ENCODE data around the gene SIAH2.

- TF ChIP-seq POLR2A (IDR thresholded peaks at IDR 0.05; ENCODE audit: low read depth, low read length) (no peak), POLR2AphosphoS5 (IDR thresholded peaks at IDR 0.05; ENCODE audit: low read depth, low read length) (no peak)
Observed at GRCh38 chr3:150771600-150771999, 8.6 kb upstream of the SIAH2 start.

Measured in GM12892 (cell line).